HG03045 (cell line): ENCODE data around the gene CDK4.
A peak's percentile ranks its signal among the peaks of the same experiment; 100 is the strongest.
"Not testable (repeated sequence)": the region's sequence is repeated elsewhere in the genome, so short reads cannot be mapped to it uniquely, and the experiment has no call there.

Experiments used
- ATAC-seq: cut with Tn5 transposase; IDR thresholded peaks from one replicate; pipeline ENCODE4 v1.9.1; 2021; ENCODE audit warnings: mild to moderate bottlenecking, moderate library complexity; ENCODE audit not compliant: unreplicated experiment

CDK4 gene

GRCh38 chr12:57751788-57752667 lies at the start of gene CDK4:
Gene CDK4, minus strand, starts transcription at chr12:57752310. Its CDS starts 593 bp downstream, at chr12:57751717.
- peak; percentile 70 for ATAC-seq

DNA sequence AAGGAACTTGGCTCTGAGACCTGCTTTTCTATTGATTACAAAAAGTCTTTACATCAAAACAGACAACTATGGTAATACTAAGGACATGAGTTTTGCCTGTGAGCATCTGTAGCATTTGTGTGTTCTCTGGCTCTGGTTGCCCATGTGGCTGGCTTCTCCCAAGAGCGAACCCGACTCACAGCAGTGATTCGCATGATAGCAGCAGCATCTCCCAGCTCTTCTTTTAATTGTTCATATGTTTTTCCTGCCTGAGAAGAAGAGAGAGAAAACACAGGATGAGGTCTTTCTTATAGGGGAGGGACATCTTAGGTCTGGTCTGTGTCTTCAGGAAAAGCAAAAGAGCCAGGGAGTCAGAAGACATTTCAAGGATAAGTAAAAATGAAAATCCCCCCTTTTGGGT lies 48.9 kb upstream of the CDK4 start:
- ATAC-seq = no peak

DNA sequence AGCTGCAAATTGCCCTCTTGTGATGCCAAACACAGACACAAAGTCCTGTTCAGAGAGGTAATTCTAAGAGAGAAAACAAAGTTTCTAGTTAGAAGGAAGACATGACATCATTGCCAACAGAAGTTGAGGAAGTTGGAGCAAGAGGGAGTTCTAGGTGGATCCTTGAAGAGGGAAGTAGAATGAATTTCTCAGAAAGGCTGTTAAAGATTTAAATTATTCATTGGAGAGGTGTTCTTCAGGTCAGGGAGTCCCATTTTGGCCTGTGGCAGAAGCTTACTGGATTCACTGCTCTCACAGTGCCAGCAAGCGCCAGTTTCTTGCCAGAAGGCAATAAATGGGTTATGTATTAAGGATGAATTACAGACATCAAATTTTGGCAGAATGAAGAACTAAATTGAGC lies 45.8 kb upstream of the CDK4 start:
- ATAC-seq = no peak

DNA sequence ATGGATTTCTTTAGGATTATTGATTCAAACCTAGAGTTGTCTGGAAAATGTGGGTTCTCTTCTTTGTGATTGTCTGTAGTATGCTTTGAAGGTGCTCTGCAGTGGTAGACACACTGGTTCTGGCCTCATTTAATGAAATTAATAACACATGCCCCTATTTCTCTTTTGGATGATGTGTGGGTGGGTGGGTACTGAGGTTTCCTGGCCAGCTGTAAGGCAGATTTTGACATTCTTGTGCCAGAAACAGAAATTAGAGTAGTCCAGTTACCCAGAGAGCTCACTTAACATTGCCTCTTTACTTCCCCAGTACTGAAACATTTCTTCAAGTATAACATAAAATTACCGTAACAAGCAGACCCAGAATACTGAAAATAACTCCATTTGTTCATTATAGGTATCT lies 44.9 kb upstream of the CDK4 start:
- no peak for ATAC-seq

- ATAC-seq = no peak
Observed at GRCh38 chr12:57795354-57795753, 43.2 kb upstream of the CDK4 start.

- no peak for ATAC-seq
Observed at GRCh38 chr12:57793920-57794319, 41.8 kb upstream of the CDK4 start.

- no peak for ATAC-seq
Observed at GRCh38 chr12:57783861-57784260, 31.8 kb upstream of the CDK4 start.

DNA sequence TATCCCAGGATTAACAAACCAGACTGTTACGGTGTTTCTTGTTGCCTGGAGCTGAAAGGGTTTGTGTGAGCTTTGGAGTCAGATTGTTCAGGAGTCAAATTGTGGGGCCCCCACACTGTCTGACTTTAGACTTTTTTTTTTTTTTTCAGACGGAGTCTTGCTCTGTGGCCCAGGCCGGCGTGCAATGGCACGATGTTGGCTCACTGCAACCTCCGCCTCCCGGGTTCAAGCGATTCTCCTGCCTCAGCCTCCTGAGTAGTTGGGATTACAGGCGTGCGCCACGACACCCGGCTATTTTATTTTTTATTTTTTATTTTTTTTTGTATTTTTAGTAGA lies 31.3 kb upstream of the CDK4 start:
- no peak for ATAC-seq

DNA sequence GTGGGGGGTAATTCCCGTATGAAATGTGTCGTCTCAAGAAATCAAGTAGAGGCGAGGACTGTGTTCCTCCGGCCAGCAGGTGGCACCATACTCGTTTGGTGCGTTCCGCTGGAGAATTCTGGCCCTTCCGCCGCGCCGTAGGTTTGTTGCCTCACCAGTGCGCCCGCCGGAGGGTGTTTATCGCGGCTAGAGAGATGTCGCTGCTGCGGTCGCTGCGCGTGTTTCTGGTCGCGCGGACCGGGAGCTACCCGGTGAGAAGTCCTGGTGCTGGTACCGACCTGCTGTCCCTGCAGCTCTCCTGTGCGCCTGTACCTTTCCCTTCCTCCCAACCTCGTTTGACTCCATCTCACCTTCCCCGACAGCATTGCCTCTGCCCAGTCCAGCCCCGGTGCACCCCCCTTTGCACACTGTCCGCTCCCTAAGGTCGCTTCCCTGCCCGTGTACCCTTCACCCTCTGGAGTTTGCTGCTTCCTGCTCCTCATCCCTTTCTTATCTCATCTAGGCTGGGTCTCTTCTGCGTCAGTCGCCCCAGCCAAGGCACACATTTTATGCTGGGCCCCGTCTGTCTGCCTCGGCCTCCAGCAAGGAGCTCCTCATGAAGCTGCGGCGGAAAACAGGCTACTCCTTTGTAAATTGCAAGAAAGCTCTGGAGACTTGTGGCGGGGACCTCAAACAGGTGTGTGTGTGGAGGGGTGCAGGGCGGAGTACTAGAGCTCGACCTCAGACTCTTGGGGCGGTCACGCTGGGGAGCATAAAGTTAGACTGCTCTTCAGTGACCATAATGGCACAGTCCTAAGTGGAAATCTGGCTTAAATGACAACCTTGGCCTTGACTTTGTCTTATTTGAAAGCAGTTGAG lies 30.7 kb upstream of the CDK4 start, which contains the start of gene TSFM:
TSFM (plus strand) TSS at position 180 of the 858 bp plus-strand sequence; CDS start at position 195, 15 bp downstream.
- ATAC-seq = peak; percentile 91

DNA sequence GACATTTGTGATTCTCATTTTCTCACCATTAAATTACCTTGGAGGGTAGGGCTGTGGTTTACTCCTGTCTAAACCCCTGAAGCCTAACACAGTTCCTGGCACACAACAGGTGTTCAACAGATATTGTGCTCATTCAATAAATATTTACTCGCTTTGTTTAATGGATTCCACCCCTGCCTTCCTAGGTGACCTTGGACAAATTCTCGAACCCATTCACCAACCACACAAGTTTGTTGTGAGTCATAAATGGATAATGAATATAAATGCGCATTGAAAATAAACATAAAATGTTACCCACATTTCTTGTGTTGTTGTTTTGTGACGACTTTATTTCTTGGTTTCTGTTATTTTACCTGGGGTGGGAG lies 30.1 kb upstream of the CDK4 start:
- ATAC-seq = no peak

- no peak for ATAC-seq
Observed at GRCh38 chr12:57781801-57782200, 29.7 kb upstream of the CDK4 start.

- ATAC-seq = no peak
Observed at GRCh38 chr12:57781244-57781643, 29.1 kb upstream of the CDK4 start.

DNA sequence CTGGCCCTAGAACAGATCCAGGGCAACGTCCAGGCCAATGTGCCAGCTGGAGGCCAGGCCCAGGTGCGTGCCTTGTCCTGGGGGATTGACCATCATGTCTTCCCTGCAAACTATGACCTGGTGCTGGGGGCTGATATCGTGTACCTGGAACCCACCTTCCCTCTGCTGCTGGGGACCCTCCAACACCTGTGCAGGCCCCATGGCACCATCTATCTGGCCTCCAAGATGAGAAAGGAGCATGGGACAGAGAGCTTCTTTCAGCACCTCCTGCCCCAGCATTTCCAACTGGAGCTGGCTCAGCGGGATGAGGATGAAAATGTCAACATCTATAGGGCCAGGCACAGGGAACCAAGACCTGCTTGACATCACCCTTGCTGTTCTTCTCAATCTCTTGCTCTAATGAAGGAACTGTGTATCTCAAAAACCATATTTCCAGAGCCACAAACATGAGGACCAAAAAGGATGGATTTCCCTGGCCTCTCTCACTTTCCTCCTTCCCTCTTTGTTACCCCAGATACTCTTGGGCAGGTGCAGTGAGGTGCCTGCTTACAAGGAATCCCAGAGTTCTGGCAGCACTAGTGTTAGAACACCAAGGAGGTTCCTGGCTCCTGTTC lies 28.3 kb upstream of the CDK4 start:
- ATAC-seq = no peak

GRCh38 chr12:57779736-57780135 lies 27.6 kb upstream of the CDK4 start:
- ATAC-seq = no peak

GRCh38 chr12:57777911-57778310 lies 25.8 kb upstream of the CDK4 start:
- ATAC-seq = no peak

GRCh38 chr12:57777367-57777766 lies 25.3 kb upstream of the CDK4 start:
- no peak for ATAC-seq

DNA sequence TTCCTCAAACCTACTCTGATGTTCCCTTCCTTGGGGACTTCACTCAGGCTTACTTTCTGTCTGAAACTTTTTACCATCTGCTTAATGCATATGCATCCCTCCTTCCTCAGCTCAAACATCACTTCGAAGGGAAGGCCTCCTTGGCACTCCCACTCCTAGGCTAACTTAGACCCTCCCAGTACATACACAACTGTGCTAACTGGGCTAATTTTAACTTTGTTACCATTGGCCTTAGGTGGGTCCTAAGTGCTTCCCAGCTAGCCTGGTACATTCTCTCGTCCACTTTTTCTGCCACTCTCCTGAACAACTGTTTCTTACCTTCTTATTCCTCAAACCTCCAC lies 24.1 kb upstream of the CDK4 start:
- ATAC-seq = no peak

DNA sequence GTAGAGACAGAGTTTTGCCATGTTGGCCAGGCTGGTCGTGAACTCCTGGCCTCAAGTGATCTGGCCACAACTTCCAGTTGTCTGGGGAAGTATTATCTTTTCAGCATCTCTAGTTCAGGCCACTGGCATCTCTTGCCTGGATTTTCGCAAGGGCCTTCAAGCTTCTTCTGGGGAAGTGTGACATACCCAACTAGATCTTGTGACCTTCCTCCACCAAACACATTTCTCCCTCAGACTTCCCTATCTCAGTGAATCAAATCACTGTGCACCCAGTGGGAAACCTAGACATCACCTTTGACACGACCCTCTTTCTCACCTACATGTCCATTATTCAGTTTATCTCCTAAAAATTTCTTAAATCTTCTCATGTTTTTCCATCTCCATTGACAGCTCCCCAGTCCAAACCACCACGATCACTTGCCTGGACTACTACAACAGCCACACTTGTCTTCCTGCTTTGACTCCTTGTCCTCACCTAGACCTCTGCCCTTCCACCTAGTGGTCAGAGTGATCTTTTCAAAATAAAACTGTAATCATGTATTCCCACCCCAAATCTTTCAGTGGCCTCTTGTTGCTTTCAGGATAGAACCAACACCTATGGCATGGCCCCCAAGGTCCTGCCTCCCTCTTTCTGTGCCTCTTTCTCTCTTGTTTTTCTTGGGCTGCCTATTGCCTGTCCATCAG lies 23.6 kb upstream of the CDK4 start:
- no peak for ATAC-seq

DNA sequence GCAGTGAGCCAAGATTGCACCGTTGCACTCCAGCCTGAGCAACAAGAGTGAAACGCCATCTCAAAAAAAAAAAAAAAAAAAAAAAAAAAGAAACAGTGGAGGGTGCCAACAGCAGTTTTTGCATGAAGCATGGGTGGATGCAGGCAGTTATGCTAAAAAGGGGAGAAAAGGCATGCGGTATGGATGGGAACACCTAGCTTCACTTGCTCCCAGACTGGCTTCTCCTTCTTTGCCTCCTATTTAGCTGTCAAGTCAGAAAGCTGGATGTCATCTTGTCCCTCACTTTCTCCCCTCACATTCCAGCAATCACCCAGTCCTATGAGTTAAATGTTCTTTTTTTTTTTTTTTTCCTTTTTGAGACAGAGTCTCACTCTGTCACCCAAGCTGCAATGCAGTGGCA lies 22.9 kb upstream of the CDK4 start:
- no peak for ATAC-seq

GRCh38 chr12:57774634-57775033 lies 22.5 kb upstream of the CDK4 start:
- ATAC-seq = not testable (repeated sequence)
